RWPE2 (cell line): Measurements from ENCODE around the gene LAPTM4A.
"Not testable (repeated sequence)": the region's sequence is repeated elsewhere in the genome, so short reads cannot be mapped to it uniquely, and the experiment has no call there.

Source experiments
- ATAC-seq: fragments of 200-7000 bp; cut with Tn5 transposase; 3 replicates; pipeline ENCODE4 v1.9.1; 2021; ENCODE audit warnings: low read depth
- DNase-seq: peaks from one replicate; pipeline ENCODE4 v3.0.0-alpha.2; 2020; ENCODE audit warnings: low spot score
- H3K27ac ChIP-seq: fragments of 450-650 bp; 2 replicates; pipeline ENCODE4 v1.5.1; 2017; ENCODE audit warnings: mild to moderate bottlenecking; ENCODE audit not compliant: poor library complexity, severe bottlenecking
- H3K27me3 ChIP-seq: fragments of 250-450 bp; sonication (Bioruptor Pico); 2 replicates; pipeline ENCODE4 v1.5.1; 2021; ENCODE audit warnings: mild to moderate bottlenecking, moderate library complexity; ENCODE audit not compliant: insufficient read depth, poor library complexity, severe bottlenecking
- H3K36me3 ChIP-seq: fragments of 250-450 bp; sonication (Bioruptor Pico); 2 replicates; pipeline ENCODE4 v1.5.1; 2020; ENCODE audit warnings: low read depth, mild to moderate bottlenecking, moderate library complexity
- H3K4me1 ChIP-seq: fragments of 250-450 bp; sonication (Bioruptor Pico); 2 replicates; pipeline ENCODE4 v1.5.1; 2021; ENCODE audit warnings: mild to moderate bottlenecking, moderate library complexity; ENCODE audit not compliant: insufficient read depth, poor library complexity, severe bottlenecking
- H3K4me3 ChIP-seq: fragments of 250-450 bp; sonication (Bioruptor Pico); 2 replicates; pipeline ENCODE4 v1.5.1; 2021; ENCODE audit warnings: mild to moderate bottlenecking, moderate library complexity; ENCODE audit not compliant: severe bottlenecking
- H3K9me3 ChIP-seq: fragments of 250-450 bp; sonication (Bioruptor Pico); 2 replicates; pipeline ENCODE4 v1.5.1; 2021; ENCODE audit warnings: mild to moderate bottlenecking, moderate library complexity; ENCODE audit not compliant: severe bottlenecking
- CTCF ChIP-seq: fragments of 450-650 bp; IDR thresholded peaks from one replicate; pipeline ENCODE4 v1.5.1; 2017; ENCODE audit warnings: mild to moderate bottlenecking, moderate library complexity; ENCODE audit not compliant: poor library complexity, severe bottlenecking

The LAPTM4A gene

DNA sequence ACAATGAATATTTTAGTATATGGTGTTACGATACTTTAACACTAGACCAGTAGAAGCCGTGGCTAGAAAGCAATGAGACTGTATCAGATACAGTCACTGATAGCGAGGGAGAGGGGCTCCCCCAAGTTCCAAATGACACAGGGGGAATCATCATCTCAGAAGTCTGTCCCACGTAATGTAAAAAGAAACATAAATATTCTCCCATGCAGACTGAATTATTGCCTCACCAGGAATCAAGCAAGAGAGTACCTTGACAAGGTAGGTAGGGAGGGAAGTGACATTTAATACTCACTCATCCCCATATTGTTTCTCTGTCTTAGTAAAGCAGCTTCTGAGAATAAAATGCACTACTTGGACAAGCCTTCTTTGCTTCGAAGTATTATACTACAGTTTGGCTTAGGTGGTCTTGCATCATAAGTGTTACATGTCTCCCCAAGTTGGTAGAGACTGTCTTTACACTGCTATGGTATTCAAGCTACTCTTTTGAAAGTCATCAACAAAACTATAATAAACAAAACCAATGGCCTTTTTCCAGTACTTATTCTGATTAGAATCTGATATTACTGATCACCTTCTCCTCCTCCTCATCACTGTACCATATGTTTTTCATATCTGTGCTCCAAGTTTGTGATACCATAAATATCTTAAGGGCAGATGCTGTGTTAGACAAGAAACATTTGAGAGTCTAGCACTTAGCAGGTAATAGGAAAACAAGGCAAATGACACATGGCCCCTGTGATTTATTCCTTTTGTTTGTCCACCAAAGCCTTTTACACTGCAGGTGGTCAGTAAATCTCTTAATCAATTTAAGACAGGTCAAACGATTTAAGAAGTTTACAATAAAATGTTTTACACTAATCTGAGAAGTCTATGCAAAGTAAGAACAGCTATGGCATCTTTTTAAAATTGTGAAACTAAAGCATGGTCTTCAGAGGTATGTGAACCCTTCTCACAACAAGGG is 2.7 kb downstream of the LAPTM4A start:
- ATAC-seq (no peak), DNase-seq (no peak)
- Histone ChIP-seq H3K36me3 (peaks cover 31% of the 10 kb centered on the region), H3K4me1 (peaks cover 39% of the 10 kb centered on the region), H3K27ac (peak overlapping the region; percentile 93), H3K27me3 (no peaks in the 10 kb centered on the region), H3K4me3 (peak overlapping the region; percentile 67), H3K9me3 (no peaks in the 10 kb centered on the region)
- TF ChIP-seq CTCF = no peak

GRCh38 chr2:20045712-20046292 is 5.6 kb downstream of the LAPTM4A start:
- peaks cover 34% of the 10 kb centered on the region for H3K36me3 ChIP-seq

DNA sequence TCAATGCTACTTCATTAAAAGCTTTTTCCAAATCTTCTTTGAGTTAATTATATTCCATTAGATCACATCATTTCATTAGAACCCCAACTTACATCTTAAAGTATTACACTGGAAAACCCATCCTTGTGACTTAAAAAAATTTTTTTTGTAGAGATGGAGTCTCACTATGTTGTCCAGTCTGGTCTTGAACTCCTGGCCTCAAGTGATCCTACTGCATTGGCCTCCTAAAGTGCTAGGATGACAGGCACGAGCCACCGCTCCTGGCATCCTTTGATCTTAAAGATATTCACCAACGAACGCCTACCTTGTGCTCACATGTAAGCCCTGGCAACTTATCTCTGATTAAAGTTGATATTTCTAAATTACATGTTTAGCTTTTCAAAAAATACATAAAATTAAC is 6.7 kb downstream of the LAPTM4A start:
- H3K27ac ChIP-seq = no peak overlapping the region
- DNase-seq (no peak), ATAC-seq (no peak)
- H3K9me3 ChIP-seq = no peaks in the 10 kb centered on the region
- peaks cover 44% of the 10 kb centered on the region for H3K4me1 ChIP-seq
- no peak overlapping the region for H3K4me3 ChIP-seq
- TF ChIP-seq CTCF = no peak
- no peaks in the 10 kb centered on the region for H3K27me3 ChIP-seq
- peaks cover 40% of the 10 kb centered on the region for H3K36me3 ChIP-seq

More at GRCh38 chr2:20045712-20046292, 5.6 kb downstream of the LAPTM4A start:
- not testable (repeated sequence) for H3K27ac ChIP-seq, H3K27me3 ChIP-seq, H3K9me3 ChIP-seq, ATAC-seq, H3K4me3 ChIP-seq, DNase-seq
- peaks cover 37% of the 10 kb centered on the region for H3K4me1 ChIP-seq

- ATAC-seq (peak; percentile 66), DNase-seq (no peak)
- Histone ChIP-seq H3K4me3 (no peak overlapping the region), H3K36me3 (peaks cover 54% of the 10 kb centered on the region), H3K27me3 (no peaks in the 10 kb centered on the region), H3K27ac (peak overlapping the region; percentile 46), H3K4me1 (peaks cover 24% of the 10 kb centered on the region), H3K9me3 (no peaks in the 10 kb centered on the region)
- no peak for TF ChIP-seq CTCF
Observed at GRCh38 chr2:20042531-20042930, 8.9 kb downstream of the LAPTM4A start.

DNA sequence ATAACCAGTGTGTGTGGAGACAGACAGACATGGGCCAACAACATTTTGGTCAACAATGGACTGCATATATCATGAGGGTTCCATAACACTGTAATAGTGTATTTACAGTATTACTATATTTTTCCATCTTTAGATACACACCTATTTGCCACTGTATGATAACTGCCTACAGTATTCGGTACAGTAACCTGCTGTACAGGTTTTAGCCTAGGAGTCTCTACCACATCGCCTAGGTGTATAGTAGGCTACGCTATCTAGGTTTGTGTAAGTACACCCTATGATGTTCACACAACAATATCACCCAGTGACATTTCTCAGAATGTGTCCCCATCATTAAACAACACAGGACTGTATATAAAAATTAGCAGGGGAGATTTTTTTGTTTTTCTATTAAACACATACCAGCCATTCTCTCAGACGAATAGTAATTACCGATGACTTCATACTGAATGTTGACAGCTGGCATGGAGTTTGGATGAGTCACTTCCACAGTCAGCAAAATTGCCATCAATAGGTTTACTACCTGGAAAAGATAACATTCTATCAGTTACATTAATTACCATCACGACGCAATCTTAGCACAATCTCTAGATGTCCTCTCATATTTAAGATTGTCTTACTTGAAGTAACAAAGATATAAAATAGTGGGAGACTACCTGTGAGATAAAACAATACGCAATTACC is 10.8 kb downstream of the LAPTM4A start:
- Histone ChIP-seq H3K4me3 (no peak overlapping the region), H3K36me3 (peaks cover 67% of the 10 kb centered on the region), H3K27ac (peak overlapping the region; percentile 46), H3K4me1 (peaks cover 24% of the 10 kb centered on the region), H3K9me3 (no peaks in the 10 kb centered on the region), H3K27me3 (no peaks in the 10 kb centered on the region)
- ATAC-seq = peak; percentile 90
- no peak for DNase-seq
- no peak for TF ChIP-seq CTCF
